Right atrium auricular region (tissue), 2 donors: ENCODE measurements around the gene SLC16A12. TPM values are rescaled to one million over a fixed set of nuclear protein-coding genes. Genes with fewer than 3 reads are reported as not detected.

Experiments used
- DNase-seq: peaks from one replicate; pipeline ENCODE4 v3.0.0-alpha.2; 2019; ENCODE audit warnings: low spot score
- H3K27ac ChIP-seq, 2 donors: fragments of 200-600 bp; sonication (generic); 1 replicate in 1 of 2; 2 replicates in 1 of 2; pipeline ENCODE4 v1.5.1; 2016 to 2019
- H3K27me3 ChIP-seq, 2 donors: fragments of 200-600 bp; sonication (generic); one replicate each; pipeline versions ENCODE4 v1.5.1 to v1.6.0; 2017 to 2019
- H3K36me3 ChIP-seq: fragments of 200-600 bp; sonication (generic); one replicate; pipeline ENCODE4 v1.5.1; 2016
- H3K4me1 ChIP-seq, 2 donors: fragments of 200-600 bp; sonication (generic); one replicate each; pipeline versions ENCODE4 v1.5.1 to v1.6.0; 2017 to 2019
- H3K4me3 ChIP-seq, 2 donors: fragments of 200-600 bp; sonication (generic); 1 replicate in 1 of 2; 2 replicates in 1 of 2; pipeline ENCODE4 v1.5.1; 2017 to 2019; ENCODE audit warnings: mild to moderate bottlenecking in 1 of 2, moderate library complexity in 1 of 2
- H3K9me3 ChIP-seq, 2 donors: fragments of 200-600 bp; sonication (generic); one replicate each; pipeline ENCODE4 v1.5.1; 2019
- total RNA-seq, 2 donors: library from RNA; depleted of rRNA; stranded (reverse); fragments of >200 nt; gene quantifications; one replicate each; pipeline ENCODE4 v1.1.0, GENCODE V29; 2016
- TF ChIP-seq, protein P1 (sequence below), 2 donors: fragments of 200-600 bp; sonication (generic); IDR thresholded peaks; one replicate each; pipeline ENCODE4 v1.5.1; 2019; ENCODE audit warnings: antibody characterized with exemption in 2 of 2

The SLC16A12 gene
- total RNA-seq, 2 donors from 2014 or later: 6.0 to 10.0 TPM

DNA sequence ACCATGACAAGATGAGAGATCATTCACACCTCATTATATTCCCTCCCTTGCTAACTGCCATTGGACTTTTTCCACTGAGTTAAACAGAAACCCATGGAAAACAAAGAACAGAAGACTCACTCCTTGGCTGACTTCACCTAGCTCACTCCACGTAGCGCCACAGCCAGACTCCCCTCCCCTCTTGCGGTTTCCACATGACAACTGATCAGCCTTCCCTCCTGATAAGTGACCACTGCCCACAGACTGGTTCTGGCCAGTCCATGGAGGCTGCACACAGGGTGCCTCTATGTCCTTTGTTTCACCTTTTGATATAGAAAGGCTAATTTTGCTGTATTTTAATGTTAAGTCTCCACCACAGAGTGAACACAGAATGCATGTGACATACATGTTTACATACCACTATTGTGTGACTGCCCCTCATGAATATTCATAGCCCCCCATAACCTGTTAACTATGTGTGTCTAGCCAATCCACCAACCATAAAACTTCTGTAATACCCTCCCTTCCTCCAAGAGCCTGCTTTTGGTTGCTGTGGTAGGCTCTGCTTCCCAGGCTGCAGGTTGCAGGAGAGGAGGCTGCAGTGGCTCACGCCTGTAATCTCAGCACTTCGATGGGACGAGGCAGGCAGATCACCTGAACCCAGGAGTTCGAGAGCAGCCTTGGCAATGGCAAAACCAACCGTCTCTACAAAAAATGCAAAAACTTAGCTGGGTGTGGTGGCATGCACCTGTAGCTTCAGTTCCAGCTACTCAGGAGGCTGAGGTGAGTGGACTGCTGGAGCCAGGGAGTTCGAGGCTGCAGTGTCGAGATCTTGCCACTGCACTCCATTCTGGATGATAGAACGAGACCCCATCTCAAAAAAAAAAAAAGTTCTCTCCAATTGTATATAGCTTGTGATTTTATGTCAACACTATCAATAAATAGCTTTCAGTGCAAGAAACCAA is 131.0 kb downstream of the SLC16A12 start:
- H3K27ac ChIP-seq: no peak overlapping the region
- H3K27me3 ChIP-seq: no peaks in the 10 kb centered on the region
- H3K4me3 ChIP-seq: no peak overlapping the region
- DNase-seq: no peak
- H3K36me3 ChIP-seq: peaks cover 23% of the 10 kb centered on the region
- H3K4me1 ChIP-seq: no peaks in the 10 kb centered on the region
- H3K9me3 ChIP-seq: no peaks in the 10 kb centered on the region
- TF ChIP-seq, protein P1, sequence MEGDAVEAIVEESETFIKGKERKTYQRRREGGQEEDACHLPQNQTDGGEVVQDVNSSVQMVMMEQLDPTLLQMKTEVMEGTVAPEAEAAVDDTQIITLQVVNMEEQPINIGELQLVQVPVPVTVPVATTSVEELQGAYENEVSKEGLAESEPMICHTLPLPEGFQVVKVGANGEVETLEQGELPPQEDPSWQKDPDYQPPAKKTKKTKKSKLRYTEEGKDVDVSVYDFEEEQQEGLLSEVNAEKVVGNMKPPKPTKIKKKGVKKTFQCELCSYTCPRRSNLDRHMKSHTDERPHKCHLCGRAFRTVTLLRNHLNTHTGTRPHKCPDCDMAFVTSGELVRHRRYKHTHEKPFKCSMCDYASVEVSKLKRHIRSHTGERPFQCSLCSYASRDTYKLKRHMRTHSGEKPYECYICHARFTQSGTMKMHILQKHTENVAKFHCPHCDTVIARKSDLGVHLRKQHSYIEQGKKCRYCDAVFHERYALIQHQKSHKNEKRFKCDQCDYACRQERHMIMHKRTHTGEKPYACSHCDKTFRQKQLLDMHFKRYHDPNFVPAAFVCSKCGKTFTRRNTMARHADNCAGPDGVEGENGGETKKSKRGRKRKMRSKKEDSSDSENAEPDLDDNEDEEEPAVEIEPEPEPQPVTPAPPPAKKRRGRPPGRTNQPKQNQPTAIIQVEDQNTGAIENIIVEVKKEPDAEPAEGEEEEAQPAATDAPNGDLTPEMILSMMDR (IDR thresholded peaks at IDR 0.05): no peak

DNA sequence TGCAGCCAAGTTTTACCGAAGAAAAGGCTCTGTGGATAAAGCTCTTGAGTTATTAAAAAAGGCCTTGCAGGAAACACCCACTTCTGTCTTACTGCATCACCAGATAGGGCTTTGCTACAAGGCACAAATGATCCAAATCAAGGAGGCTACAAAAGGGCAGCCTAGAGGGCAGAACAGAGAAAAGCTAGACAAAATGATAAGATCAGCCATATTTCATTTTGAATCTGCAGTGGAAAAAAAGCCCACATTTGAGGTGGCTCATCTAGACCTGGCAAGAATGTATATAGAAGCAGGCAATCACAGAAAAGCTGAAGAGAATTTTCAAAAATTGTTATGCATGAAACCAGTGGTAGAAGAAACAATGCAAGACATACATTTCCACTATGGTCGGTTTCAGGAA is 132.4 kb downstream of the SLC16A12 start:
- no peak for DNase-seq

DNA sequence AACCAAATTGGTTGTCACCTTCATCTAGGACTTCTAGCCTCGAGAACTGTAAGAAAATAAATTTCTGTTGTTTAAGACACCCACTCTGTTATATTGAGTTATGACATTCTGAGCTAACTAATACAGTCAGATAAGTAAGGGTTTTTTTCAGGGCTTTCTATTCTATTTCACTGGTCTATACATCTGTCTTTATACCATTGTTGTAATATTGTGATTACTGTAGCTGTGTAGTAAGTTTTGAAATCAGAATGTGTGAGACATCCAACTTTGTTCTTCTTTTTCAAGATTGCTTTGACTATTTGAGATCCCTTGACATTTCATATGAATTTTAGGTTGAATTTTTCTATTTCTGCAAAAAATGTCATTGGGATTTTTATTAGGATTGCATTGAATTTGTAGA is 135.4 kb downstream of the SLC16A12 start:
- H3K4me3 ChIP-seq: no peak overlapping the region
- no peak for DNase-seq
- peaks cover 23% of the 10 kb centered on the region for H3K36me3 ChIP-seq
- TF ChIP-seq, protein P1 (IDR thresholded peaks at IDR 0.05): no peak
- no peaks in the 10 kb centered on the region for H3K9me3 ChIP-seq
- H3K27me3 ChIP-seq: no peaks in the 10 kb centered on the region
- no peak overlapping the region for H3K27ac ChIP-seq
- H3K4me1 ChIP-seq: peaks cover 0 to 10% of the 10 kb centered on the region in 2 donors

More for the DNA sequence above, 132.4 kb downstream of the SLC16A12 start:
- Histone ChIP-seq H3K4me1 (peaks cover 0 to 2% of the 10 kb centered on the region in 2 donors), H3K36me3 (peaks cover 23% of the 10 kb centered on the region), H3K27me3 (no peaks in the 10 kb centered on the region), H3K27ac (no peak overlapping the region), H3K4me3 (no peak overlapping the region), H3K9me3 (no peaks in the 10 kb centered on the region)
- TF ChIP-seq, protein P1 (IDR thresholded peaks at IDR 0.05): no peak

- DNase-seq: no peak
- Histone ChIP-seq H3K27me3 (no peaks in the 10 kb centered on the region), H3K4me1 (peaks cover 0 to 25% of the 10 kb centered on the region in 2 donors), H3K4me3 (peak overlapping the region in 1 of 2 donors; percentile 2), H3K27ac (no peak overlapping the region), H3K9me3 (no peaks in the 10 kb centered on the region), H3K36me3 (peaks cover 12% of the 10 kb centered on the region)
- TF ChIP-seq, protein P1 (IDR thresholded peaks at IDR 0.05): no peak
Measured at GRCh38 chr10:89398003-89398749, 137.2 kb downstream of the SLC16A12 start.

DNA sequence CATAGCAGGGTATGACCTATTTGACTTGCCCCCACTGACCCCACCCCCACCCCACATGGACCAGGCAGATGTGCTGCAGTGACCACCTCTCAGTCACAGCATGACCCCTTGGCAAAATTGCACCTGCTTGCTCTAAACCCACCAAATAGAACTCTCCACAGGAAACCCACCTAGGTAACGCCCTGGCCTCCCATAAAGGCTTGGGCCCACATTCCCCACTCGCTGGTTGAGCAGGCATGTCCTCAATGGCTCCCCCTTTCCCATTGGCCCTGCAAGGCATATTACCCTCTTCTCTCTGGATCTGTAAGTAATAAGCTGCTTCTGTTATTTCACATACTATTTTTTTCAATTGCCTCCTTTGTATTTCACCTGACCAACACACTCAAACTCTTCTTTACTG is 140.3 kb downstream of the SLC16A12 start:
- no peaks in the 10 kb centered on the region for H3K9me3 ChIP-seq
- no peaks in the 10 kb centered on the region for H3K27me3 ChIP-seq
- no peak overlapping the region for H3K27ac ChIP-seq
- H3K36me3 ChIP-seq: no peaks in the 10 kb centered on the region
- TF ChIP-seq, protein P1 (IDR thresholded peaks at IDR 0.05): no peak
- no peak for DNase-seq
- no peak overlapping the region for H3K4me3 ChIP-seq
- peaks cover 0 to 51% of the 10 kb centered on the region in 2 donors for H3K4me1 ChIP-seq
